Stimulated activated naive CD4-positive, alpha-beta T cell treated with Interleukin-2 at 50 U/mL for 16 hours (primary cell): ENCODE measurements around the gene EPGN.

Experiments used
- DNase-seq: peaks from one replicate; lab custom pipeline; 2025; lab: John Stamatoyannopoulos, UW

EPGN gene, protein sequence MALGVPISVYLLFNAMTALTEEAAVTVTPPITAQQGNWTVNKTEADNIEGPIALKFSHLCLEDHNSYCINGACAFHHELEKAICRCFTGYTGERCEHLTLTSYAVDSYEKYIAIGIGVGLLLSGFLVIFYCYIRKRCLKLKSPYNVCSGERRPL

DNA sequence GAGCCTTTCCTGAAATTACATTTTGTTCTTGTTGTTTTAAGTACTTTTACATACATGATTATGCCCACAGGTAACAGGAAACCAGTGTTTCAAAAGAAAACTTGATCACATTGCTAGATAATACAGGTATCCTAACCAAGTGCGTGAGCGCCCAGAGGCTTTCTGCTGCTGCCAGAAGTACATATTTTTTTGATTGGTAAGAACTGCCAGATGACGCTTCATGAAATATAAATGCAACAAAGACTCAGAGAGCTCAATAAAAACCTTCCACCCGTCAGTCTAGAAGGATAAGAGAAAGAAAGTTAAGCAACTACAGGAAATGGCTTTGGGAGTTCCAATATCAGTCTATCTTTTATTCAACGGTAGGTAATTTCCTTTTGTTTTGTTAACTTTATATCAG, at the start of gene EPGN:
EPGN (plus strand) TSS at position 256 of the 400 bp plus-strand sequence; CDS start at position 320, 64 bp downstream.
- DNase-seq = no peak

DNA sequence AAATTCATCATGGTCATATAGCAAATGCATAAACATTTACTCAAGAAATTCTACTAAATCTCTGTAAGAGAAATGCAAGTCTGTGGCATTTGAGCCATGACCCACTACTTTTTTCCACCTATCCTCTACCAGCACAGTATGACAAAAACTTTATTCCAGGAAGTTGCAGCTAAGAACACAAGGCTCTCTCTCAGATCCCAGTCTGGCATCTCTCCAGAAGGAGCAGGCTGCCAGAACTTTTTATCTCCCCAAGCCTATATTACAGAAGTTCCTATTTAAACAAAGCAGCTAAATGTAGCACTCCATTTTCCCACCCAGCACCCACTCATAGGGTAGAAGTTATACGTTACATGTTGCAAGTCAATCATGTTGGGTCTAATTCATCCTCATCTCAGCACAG, 49.3 kb upstream of the EPGN start:
- DNase-seq = no peak

GRCh38 chr4:74260036-74260435, 48.2 kb upstream of the EPGN start:
- DNase-seq = no peak

- DNase-seq = no peak
Observed at GRCh38 chr4:74262522-74262921, 45.7 kb upstream of the EPGN start.

GRCh38 chr4:74263551-74263950, 44.7 kb upstream of the EPGN start:
- DNase-seq = no peak

DNA sequence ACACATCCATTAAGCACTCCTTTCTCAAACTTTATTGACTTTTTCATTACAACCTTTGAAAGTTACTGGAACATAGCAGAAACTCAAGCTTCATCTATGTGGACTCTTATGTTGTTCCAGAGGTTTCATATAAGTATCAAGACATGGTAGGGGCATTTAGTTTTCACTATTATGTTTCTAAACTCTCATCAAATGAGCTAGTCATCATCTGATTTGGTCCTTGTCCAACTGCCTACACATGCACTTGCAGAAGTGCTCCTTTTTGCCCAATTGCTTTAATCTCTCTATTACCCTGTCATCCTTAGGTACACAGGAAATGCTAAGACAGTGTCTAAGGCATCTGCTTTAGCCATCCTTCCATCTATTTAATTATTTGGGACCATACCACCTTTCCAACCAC, 42.2 kb upstream of the EPGN start:
- DNase-seq = no peak

DNA sequence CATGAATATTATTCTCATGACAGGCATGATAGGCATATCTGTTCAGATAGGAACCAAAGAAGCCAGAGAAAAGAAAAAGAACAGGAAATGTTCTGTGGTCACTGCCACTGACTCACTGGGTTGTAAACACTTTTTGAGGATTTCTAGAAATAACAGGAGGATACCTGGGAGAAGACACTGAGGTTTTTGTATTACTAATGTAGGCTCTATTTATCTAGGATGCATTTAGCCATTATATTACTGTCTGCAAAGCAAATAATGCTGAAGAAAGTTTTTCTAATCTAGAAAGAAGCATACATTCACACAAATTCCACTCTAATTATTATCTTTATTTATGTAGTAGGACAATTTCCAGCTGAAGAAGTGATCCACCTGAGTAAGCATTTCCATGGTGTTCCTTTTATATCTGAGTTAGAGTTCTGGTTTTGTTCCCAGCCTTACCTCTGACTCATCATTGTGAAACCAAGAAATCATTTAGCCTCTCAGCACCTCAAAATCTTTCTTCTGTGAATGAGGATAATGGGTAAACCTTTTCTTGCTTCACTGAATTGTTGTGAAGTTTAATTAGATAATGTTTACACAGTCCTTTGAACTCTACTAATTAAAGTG, 40.2 kb upstream of the EPGN start:
- no peak for DNase-seq

DNA sequence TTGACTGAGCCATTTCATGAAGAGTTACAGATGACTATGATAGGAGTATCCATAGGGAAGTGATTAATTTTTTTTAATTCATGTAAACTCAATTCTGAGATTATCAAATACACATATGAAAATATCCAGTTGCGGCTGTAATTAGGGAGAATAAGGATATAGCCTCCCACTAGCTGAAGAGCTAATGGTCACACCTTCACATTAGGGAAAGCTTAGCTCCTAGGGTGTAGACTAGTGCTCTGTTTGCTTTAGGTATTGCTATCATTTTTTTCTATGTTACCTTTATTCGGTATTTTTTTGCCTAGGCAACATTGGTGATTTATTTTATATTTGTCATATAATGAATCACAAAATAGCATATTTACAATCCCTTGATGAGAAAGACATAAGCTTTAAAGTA, 39.6 kb upstream of the EPGN start:
- DNase-seq = no peak

- DNase-seq = no peak
Observed at GRCh38 chr4:74278490-74278889, 29.8 kb upstream of the EPGN start.

- no peak for DNase-seq
Observed at GRCh38 chr4:74279716-74280115, 28.6 kb upstream of the EPGN start.

DNA sequence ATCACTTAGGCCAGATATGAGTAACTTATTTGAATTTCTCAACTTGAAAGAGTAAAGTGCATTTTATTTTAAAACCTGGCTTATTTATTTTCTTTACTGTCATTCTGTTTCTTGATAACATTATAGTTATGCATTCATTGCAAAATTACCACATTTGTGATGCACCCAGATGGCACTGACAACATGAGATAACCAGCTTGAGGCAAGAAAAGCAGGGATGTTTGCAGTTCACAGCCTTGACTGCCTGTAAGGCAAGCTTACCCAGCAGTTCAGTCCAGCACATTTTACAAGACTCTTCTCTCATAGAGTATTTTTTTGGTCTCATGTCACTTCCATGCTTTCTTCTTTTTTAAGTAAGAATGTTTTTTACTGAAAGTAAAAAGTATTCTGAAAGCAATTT, 25.3 kb upstream of the EPGN start:
- DNase-seq = no peak

DNA sequence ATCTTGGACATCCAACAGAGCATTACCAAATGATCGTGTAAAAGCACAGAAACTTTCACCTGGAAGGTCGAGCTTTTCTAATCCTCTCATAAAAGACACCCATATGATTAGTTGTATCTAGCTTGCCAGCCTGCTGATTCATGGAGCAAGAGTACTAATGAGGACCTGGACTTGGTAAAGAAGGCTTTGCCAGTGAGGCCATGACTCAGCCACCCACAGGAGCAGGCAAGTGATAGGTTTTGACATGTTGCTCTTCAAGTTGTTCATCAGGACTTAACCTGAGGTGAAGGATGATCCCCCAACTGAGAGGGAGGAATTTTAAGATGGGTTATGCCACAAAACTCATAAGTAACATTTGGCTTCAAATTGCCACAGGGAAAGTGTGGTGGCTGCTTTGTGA, 24.7 kb upstream of the EPGN start:
- DNase-seq = no peak

- DNase-seq = no peak
Observed at GRCh38 chr4:74284053-74284452, 24.2 kb upstream of the EPGN start.

DNA sequence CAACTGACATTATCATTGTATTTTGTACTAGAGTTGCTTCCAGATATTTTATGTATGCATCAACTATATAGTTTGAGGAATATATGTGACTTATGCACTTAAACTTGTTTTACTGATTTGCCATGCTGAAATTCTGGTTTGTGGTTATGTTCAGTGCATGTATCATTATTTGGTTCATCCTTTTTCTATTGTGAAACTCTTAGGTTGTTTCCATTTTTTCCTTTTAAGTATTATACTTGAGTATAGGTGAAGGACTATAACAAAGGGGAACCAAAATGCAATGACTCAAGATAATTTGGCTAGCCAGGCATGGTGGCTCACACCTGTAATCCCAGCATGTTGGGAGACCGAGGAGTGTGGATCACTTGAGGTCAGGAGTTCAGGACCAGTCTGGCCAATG, 21.1 kb upstream of the EPGN start:
- no peak for DNase-seq

- DNase-seq = no peak
Observed at GRCh38 chr4:74287791-74288190, 20.5 kb upstream of the EPGN start.

DNA sequence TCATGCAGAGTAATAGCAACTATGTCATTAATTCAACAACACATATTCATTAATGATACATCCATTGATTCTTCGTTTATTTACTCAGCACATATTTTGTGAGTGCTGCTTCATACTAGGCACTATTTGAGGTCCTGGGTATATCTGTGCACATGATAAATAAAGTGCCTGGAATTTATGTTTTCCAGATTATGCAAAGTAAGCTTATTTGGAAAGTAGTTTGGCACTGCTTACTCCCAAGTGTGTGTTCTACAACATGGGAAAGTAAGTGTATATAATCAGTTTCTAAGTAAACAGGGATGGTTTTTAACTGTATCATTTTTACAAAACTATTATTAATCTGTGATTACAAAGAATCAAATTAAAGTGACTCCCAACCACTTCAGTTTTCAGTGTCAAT, 16.8 kb upstream of the EPGN start:
- DNase-seq = no peak

- DNase-seq = no peak
Observed at GRCh38 chr4:74292111-74292870, 16.0 kb upstream of the EPGN start.

DNA sequence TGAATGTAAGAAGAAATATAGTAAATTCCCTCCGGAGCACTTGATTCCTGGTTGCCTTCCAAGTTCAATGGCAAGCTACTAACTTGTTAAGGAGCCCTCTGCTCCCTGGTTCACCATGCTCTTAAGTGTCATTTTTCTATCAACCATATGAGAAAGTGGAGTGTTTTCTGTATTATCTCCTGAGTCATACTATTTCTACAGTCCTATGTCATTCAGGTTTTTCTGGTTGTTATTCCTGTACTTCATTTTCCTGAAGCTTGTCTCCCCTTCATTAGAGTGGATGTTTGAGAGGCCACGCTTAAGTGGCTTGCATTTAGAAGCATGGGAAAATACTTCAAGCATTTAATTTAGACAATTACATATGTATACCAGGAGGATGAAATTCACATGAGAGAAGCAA, 14.7 kb upstream of the EPGN start:
- no peak for DNase-seq

DNA sequence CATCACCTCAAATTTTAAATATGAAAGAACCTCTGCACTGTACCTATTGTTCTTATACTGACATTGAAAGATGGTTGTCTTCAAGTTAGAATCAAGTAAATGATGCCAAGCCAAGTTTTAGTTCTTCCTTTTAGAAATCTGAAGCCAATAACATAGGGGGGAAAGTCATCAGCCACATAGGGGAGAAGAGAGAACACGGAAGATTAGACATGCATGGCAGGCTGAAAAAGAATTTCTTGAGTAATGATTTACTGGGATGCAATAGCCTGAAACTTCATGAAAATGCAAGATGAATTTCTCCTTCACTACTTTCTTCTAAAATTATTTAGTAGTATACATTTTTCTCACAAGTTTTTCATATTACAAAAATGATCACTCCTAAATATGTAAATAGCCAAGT, 13.6 kb upstream of the EPGN start:
- no peak for DNase-seq

DNA sequence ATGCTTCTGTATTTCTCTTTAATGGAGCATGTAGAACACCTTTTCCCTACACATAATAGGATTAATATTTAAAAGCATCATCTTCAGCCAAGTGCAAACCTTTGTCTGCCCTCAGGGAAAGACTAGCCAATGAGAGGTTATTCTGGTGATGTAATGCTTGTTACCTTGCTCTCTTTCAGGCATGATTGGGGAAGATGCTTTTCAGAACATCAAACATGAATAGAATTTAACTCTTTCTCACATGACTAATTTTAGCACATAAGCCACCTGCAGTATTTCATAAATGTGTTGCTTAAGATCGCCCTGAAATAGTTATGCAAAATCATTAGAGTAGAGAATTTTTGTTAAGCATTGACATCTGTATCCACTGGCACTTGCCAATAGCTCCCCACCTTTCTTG, 10.7 kb upstream of the EPGN start:
- no peak for DNase-seq

- no peak for DNase-seq
Observed at GRCh38 chr4:74304095-74304625, 4.1 kb upstream of the EPGN start.

GRCh38 chr4:74305000-74305399, 3.3 kb upstream of the EPGN start:
- DNase-seq = no peak

- no peak for DNase-seq
Observed at GRCh38 chr4:74307170-74307569, 1.1 kb upstream of the EPGN start.
